Small intestine (tissue), 7 donors: ENCODE measurements around the gene LINGO3. TPM values are rescaled to one million over a fixed set of nuclear protein-coding genes. Genes with fewer than 3 reads are reported as not detected.
"Not testable (repeated sequence)": the region's sequence is repeated elsewhere in the genome, so short reads cannot be mapped to it uniquely, and the experiment has no call there.

ENCODE experiments used
- DNase-seq, 2 donors: peaks; one replicate each; pipeline versions ENCODE4 v3.0.0 to v3.0.0-alpha.2; 2013
- FAIRE-seq: peaks from 2 replicates; lab custom pipeline; 2012; peaks lifted over from hg19 to GRCh38; lab: Jason Lieb, UNC
- H3K27ac ChIP-seq, 3 donors: one replicate each; pipeline ENCODE4 v1.5.1; 2013; ENCODE audit warnings: low read length in 2 of 3, mild to moderate bottlenecking in 2 of 3, control low read depth in 1 of 3, inconsistent platforms in 1 of 3, low read depth in 1 of 3, moderate library complexity in 1 of 3
- H3K27me3 ChIP-seq, 3 donors: one replicate each; pipeline ENCODE4 v1.6.1; 2013; ENCODE audit warnings: low read length in 3 of 3, inconsistent platforms in 1 of 3; ENCODE audit not compliant: control insufficient read depth in 3 of 3, insufficient read depth in 3 of 3
- H3K36me3 ChIP-seq, 3 donors: one replicate each; pipeline ENCODE4 v1.6.1; 2013; ENCODE audit warnings: low read length in 3 of 3, inconsistent platforms in 1 of 3, low read depth in 1 of 3, mild to moderate bottlenecking in 1 of 3, moderate library complexity in 1 of 3; ENCODE audit not compliant: control insufficient read depth in 3 of 3, insufficient read depth in 2 of 3
- H3K4me1 ChIP-seq, 3 donors: one replicate each; pipeline ENCODE4 v1.6.1; 2013; ENCODE audit warnings: low read length in 2 of 3, inconsistent platforms in 1 of 3, low read depth in 1 of 3, mild to moderate bottlenecking in 1 of 3, moderate library complexity in 1 of 3; ENCODE audit not compliant: control insufficient read depth in 3 of 3, insufficient read depth in 2 of 3
- H3K4me3 ChIP-seq, 3 donors: one replicate each; pipeline ENCODE4 v1.5.1; 2013; ENCODE audit warnings: low read length in 3 of 3, control low read depth in 1 of 3, inconsistent platforms in 1 of 3, low read depth in 1 of 3, mild to moderate bottlenecking in 1 of 3, moderate library complexity in 1 of 3
- H3K9me3 ChIP-seq, 2 donors: one replicate each; pipeline ENCODE4 v1.6.1; 2013; ENCODE audit warnings: low read depth in 1 of 2, low read length in 1 of 2; ENCODE audit not compliant: control insufficient read depth in 2 of 2, insufficient read depth in 1 of 2
- WGBS, 3 donors: extraction: QIAGEN DNeasy Blood & Tissue Kit; methylation state at CpG; one replicate each; pipeline ENCODE4 v1.1.7; 2013; 5-methylcytosine and 5-hydroxymethylcytosine counted together
- polyA plus RNA-seq, 4 donors: library from polyadenylated mRNA; stranded (reverse) in 3 of 4; unstranded in 1 of 4; fragments of 200-250 nt in 3 of 4; fragments of 120-200 nt in 1 of 4; gene quantifications; one replicate each; pipeline versions ENCODE4 v1.2.1 to v1.2.3, GENCODE V29; 2013
- donor health status: healthy with polysubstance abuse.
- donor health status: control.
- donor health status: control.
- donor health status: Bipolar disorder and iron deficiency.
- donor health status: healthy.

Gene LINGO3
- polyA plus RNA-seq, 4 donors: 0.13 to 0.56 TPM; not detected in 2

- not testable (repeated sequence) for DNase-seq, FAIRE-seq, H3K9me3 ChIP-seq, H3K36me3 ChIP-seq
- Histone ChIP-seq H3K4me3 (peak overlapping the region in 2 of 3 donors; percentile 10 to 27), H3K4me1 (peaks cover 0 to 16% (median 0%) of the 10 kb centered on the region in 3 donors), H3K27me3 (peaks cover 0 to 36% (median 0%) of the 10 kb centered on the region in 3 donors), H3K27ac (peak overlapping the region in 2 of 3 donors; percentile 28 to 58)
- 17 to 28% (median 21%) methylated on average over 13 to 16 of the region's 16 CpGs for WGBS, 3 donors
These were observed 26.5 kb downstream of the LINGO3 start for GRCh38 chr19:2281265-2282061.

GRCh38 chr19:2280633-2281264 is 27.2 kb downstream of the LINGO3 start:
- Histone ChIP-seq H3K36me3 (peaks cover 0 to 8% (median 0%) of the 10 kb centered on the region in 3 donors), H3K9me3 (no peaks in the 10 kb centered on the region), H3K27me3 (peaks cover 0 to 29% (median 0%) of the 10 kb centered on the region in 3 donors), H3K4me3 (no peak overlapping the region), H3K4me1 (peaks cover 0 to 16% (median 0%) of the 10 kb centered on the region in 3 donors), H3K27ac (no peak overlapping the region)
- FAIRE-seq (no peak), DNase-seq (no peak)
- 35 to 66% (median 50%) methylated on average over 25 to 26 of the region's 26 CpGs for WGBS, 3 donors

DNA sequence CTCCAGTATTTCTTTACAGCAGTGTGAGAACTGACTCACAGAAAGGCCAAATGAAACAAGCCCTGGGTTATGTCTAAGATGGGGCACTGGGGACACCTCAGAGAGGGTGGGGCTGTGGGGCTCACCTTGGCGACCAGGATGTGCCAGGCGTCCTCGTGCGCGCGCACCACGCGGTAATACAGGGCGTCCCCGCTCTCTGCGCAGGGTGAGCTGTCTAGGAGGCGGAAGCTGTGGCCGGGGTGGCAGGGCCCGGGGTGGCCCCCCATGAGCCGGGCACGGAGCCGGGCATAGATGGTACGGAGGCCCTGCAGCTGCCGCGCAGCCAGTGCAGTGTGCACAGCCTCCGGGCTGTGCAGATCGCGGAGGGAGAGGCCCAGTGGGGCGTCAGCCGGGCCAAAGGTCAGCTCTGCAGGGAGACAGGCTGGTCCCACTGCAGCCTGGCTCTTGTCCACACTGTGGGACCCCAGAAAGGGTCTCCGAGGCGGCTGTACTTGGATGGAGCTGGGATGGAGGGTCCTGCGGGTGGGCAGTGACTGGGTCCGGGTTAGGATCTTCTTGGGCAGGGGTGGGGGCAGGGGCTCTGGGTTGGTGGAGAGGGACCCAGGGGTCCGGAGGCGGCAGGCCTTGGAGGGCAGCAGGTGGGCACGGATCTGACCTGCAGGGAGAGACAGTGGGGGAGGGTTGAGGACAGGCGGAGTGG is 29.3 kb downstream of the LINGO3 start:
- DNase-seq (peak; percentile 49 to 87), FAIRE-seq (no peak)
- 25 to 67% (median 45%) methylated on average over 28 to 33 of the region's 33 CpGs for WGBS, 3 donors
- Histone ChIP-seq H3K36me3 (peaks cover 0 to 24% (median 0%) of the 10 kb centered on the region in 3 donors), H3K27me3 (peaks cover 0 to 25% (median 0%) of the 10 kb centered on the region in 3 donors), H3K27ac (no peak overlapping the region), H3K4me3 (no peak overlapping the region), H3K4me1 (peaks cover 0 to 22% (median 2%) of the 10 kb centered on the region in 3 donors), H3K9me3 (no peaks in the 10 kb centered on the region)

- Histone ChIP-seq H3K36me3 (peaks cover 2 to 38% (median 8%) of the 10 kb centered on the region in 3 donors), H3K4me1 (peaks cover 2 to 31% (median 2%) of the 10 kb centered on the region in 3 donors), H3K27me3 (peaks cover 0 to 13% (median 0%) of the 10 kb centered on the region in 3 donors), H3K27ac (no peak overlapping the region), H3K9me3 (no peaks in the 10 kb centered on the region), H3K4me3 (no peak overlapping the region)
- FAIRE-seq (no peak), DNase-seq (no peak)
- 80 to 81% (median 81%) methylated on average over 9 of the region's 9 CpGs for WGBS, 3 donors
These were observed 30.8 kb downstream of the LINGO3 start for GRCh38 chr19:2277138-2277537.

DNA sequence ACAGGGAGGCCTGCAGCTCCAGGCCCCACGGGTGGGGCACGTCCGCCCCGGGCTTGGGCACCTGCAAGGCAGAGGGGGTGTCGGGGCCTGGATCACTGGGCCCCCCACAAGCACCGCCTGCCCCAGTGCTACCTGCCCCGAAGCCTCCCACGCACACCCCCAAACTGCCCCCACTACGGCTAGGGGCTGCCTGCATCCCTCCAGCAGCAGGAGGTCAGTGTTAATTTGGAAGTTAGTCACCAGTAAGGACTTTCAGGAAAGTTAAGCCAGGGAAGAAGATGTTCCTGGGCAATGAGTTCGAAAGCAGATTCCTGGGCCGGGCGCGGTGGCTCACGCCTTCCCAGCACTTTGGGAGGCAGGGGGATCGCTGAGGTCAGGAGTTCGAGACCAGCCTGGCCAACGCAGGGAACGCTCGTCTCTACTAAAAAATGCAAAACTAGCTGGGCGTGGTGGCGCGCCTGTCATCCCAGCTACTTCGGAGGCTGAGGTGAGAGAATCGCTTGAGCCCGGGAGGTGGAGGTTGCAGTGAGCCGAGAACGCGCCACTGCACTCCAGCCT is 31.4 kb downstream of the LINGO3 start:
- Histone ChIP-seq H3K27ac (no peak overlapping the region), H3K27me3 (peaks cover 0 to 7% (median 0%) of the 10 kb centered on the region in 3 donors), H3K4me3 (no peak overlapping the region), H3K4me1 (peaks cover 5 to 31% (median 6%) of the 10 kb centered on the region in 3 donors), H3K9me3 (no peaks in the 10 kb centered on the region), H3K36me3 (peaks cover 2 to 44% (median 12%) of the 10 kb centered on the region in 3 donors)
- 81 to 90% (median 86%) methylated on average over 28 of the region's 28 CpGs for WGBS, 3 donors
- DNase-seq (no peak), FAIRE-seq (no peak)

DNA sequence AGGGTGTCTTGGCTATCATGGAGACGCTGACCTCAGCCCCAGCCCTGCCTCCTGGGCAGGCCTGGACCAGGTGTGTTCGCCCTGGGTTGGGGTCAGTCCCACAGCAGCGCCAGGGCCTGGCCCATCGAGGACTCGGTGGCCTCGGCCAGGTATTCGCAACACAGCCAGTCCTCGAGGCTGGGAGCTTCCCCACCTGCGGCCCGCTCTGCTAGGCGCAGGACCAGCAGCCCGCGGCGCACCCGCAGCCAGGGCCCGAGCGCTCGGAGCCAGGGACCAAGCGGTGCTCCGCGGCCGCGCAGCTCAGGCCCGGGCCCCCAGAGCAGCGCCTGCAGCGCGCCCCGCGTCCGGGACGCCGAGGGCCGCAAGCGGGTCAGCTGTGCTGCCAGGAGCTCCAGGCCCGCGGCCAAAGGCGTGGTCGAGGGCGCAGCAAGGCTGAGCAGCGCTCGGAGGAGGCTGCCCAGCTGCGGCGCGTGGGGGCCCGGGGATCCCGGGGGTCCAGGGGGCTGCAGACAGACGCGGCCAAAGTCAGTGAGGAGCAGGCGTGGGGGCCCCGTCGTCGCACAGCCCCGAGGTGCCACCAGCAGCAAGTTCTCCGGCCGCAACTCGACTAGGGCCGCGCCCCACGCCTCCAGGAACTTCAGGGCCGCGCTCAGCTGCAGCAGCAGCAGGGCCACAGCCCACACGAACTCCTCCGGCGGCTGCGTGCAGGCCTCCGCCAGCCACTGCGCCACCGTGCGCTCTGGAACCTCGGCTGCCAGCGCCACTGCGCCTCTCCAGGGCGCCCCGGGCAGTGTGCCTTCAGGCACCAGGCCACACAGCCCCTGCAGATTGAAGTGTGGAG is 32.1 kb downstream of the LINGO3 start:
- H3K36me3 ChIP-seq: peaks cover 2 to 51% (median 13%) of the 10 kb centered on the region in 3 donors
- H3K27me3 ChIP-seq: peaks cover 0 to 5% (median 0%) of the 10 kb centered on the region in 3 donors
- no peak overlapping the region for H3K27ac ChIP-seq
- FAIRE-seq (no peak), DNase-seq (peak in 1 of 2 donors; percentile 62)
- H3K4me1 ChIP-seq: peaks cover 5 to 35% (median 6%) of the 10 kb centered on the region in 3 donors
- H3K4me3 ChIP-seq: no peak overlapping the region
- 54 to 80% (median 70%) methylated on average over 42 to 74 of the region's 74 CpGs for WGBS, 3 donors
- no peaks in the 10 kb centered on the region for H3K9me3 ChIP-seq

- Histone ChIP-seq H3K4me1 (peaks cover 5 to 35% (median 6%) of the 10 kb centered on the region in 3 donors), H3K9me3 (no peaks in the 10 kb centered on the region), H3K36me3 (peaks cover 2 to 51% (median 13%) of the 10 kb centered on the region in 3 donors), H3K4me3 (no peak overlapping the region), H3K27me3 (no peaks in the 10 kb centered on the region), H3K27ac (no peak overlapping the region)
- FAIRE-seq (no peak), DNase-seq (peak; percentile 76 to 80)
- 45 to 55% (median 55%) methylated on average over 16 of the region's 16 CpGs for WGBS, 3 donors
These were observed 32.9 kb downstream of the LINGO3 start for GRCh38 chr19:2274931-2275535.
